RWPE1 (cell line): ENCODE data around the gene LILRA6.
"Not testable (repeated sequence)": the region's sequence is repeated elsewhere in the genome, so short reads cannot be mapped to it uniquely, and the experiment has no call there.

Source experiments
- CTCF ChIA-PET: fragments of 350-600 bp; sonication (Branson Sonifier 250); formaldehyde crosslinking; extraction: SDS; loops from one replicate; lab custom pipeline; 2021; lab: Yijun Ruan, JAX
- POLR2A ChIA-PET: fragments of 400-600 bp; formaldehyde crosslinking; extraction: SDS; loops from one replicate; lab custom pipeline; 2020; ENCODE audit warnings: antibody characterized with exemption; ENCODE audit not compliant: low non-redundant PET; lab: Yijun Ruan, JAX
- DNase-seq: peaks from one replicate; pipeline ENCODE4 v3.0.0; 2012; ENCODE audit warnings: low spot score
- H3K27ac ChIP-seq: fragments of 450-650 bp; 2 replicates; pipeline ENCODE4 v1.5.1; 2017
- TF ChIP-seq, protein P1 (sequence below): fragments of 450-650 bp; conservative IDR thresholded peaks from 2 replicates; pipeline ENCODE4 v1.5.1; 2017; ENCODE audit warnings: low read depth, mild to moderate bottlenecking

Gene LILRA6

DNA sequence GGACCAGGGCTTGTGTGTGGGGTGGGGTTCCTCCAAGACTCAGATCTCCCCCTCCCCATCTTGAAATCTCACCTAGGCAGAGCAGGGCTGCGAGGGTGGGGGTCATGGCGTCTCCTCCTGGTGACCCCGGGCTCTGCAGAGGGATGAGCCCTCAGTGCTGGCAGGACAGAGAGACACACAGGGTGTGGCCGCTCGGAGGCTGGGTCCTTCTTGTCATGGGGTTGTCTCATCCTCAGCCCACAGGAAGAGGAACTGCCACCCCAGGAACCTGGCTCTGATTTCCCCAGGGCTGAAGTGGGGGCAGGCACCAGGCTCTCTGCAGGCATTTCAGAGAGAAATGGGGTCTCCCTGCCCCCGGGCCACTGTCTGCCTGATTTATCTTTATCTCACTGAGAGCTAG lies at the start of gene LILRA6:
Gene LILRA6 (minus strand): TSS at position 145 of the 400 bp plus-strand sequence.
- POLR2A ChIA-PET, H3K27ac ChIP-seq, CTCF ChIA-PET, DNase-seq: not testable (repeated sequence)

DNA sequence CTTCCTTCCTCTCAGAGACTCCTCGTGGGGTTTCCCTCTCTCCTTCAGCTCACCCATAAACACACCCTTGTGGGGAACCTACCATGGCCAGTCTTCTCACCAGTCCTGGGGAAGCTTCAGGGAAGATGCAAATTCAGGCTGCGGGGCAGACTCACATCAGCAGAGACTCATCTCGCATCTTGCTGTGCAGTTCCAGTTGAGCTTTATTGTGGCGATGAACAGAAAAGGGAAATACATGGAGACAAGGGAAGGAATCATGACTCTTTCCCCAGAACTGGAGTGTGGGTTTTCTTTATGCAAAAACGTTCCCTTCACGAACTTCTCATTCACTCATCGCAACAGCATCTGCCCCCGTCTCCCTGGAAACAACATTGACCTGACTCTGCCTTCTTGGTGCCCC lies 46.6 kb upstream of the LILRA6 start:
- CTCF ChIA-PET, DNase-seq, H3K27ac ChIP-seq, POLR2A ChIA-PET: not testable (repeated sequence)

DNA sequence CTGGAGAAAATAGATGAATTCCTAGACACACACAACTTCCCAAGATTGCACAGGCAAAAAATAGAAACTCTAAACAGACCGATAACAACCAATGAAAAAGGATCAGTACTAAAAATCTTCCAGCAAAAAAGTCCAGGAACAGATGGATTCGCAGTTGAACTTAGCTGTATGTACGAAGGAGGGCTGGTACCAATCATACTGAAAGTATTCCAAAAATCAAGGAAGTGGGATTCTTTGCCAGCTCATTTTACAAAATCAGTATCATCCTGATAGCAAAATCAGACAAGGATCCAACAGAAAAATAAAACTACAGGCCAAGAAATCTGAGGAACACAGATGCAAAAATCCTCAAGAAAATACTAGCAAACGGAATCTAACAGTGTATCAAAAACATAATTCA lies 44.9 kb upstream of the LILRA6 start:
- CTCF ChIA-PET: no interaction called here
- no peak for DNase-seq
- POLR2A ChIA-PET: no interaction called here
- TF ChIP-seq, protein P1, sequence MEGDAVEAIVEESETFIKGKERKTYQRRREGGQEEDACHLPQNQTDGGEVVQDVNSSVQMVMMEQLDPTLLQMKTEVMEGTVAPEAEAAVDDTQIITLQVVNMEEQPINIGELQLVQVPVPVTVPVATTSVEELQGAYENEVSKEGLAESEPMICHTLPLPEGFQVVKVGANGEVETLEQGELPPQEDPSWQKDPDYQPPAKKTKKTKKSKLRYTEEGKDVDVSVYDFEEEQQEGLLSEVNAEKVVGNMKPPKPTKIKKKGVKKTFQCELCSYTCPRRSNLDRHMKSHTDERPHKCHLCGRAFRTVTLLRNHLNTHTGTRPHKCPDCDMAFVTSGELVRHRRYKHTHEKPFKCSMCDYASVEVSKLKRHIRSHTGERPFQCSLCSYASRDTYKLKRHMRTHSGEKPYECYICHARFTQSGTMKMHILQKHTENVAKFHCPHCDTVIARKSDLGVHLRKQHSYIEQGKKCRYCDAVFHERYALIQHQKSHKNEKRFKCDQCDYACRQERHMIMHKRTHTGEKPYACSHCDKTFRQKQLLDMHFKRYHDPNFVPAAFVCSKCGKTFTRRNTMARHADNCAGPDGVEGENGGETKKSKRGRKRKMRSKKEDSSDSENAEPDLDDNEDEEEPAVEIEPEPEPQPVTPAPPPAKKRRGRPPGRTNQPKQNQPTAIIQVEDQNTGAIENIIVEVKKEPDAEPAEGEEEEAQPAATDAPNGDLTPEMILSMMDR: no peak
- no peak overlapping the region for H3K27ac ChIP-seq

DNA sequence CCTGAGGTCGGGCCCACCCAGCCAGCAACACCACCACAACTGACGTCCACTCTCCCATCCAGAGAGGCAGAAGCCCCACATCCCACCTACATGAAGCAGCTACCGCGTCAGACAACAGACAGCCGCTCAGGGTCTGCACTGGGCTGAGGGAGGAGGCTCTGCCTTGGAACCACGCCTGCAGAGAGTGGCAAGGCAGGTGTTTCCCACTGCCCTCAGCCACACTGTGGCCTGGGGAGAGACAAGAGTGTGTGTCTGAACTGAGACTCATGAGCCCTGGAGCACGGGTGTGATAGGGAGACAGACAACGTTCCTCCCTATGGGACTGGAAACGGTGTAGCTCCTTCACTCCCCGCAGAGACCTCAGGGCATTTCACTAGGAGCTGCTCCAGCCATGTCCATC lies 43.7 kb upstream of the LILRA6 start:
- CTCF ChIA-PET, H3K27ac ChIP-seq, POLR2A ChIA-PET, DNase-seq: not testable (repeated sequence)

DNA sequence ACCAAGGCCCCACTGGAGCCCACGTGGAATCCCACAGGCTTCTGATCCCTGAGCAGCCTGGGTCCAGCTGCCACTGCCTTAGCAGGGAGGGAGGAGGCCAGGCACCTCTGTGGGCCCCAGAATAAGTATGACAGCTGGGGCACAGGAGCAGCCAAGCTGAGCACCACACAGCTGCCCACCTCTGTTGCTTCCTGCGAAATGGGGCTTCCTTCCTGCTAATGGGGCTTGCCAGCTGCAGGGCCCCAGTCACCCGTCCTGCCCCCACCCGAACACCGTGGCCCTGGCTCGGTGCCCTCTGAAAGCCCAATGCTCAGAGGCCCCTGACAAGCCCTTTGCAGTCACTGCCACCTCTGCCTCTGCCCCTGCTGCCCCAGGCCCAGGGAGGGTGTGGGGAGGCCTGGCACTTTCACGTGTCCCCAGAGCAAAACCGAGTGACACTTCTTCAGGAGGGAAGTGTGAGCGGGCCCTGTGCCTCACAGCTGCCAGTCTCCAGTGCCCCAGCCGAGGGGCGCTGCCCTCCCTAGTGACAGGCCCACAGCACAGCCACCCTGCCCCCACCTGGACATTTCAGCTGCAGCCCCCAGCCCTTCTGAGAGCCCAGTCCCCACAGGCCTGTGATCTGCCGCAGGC lies 43.0 kb upstream of the LILRA6 start:
- CTCF ChIA-PET, POLR2A ChIA-PET, H3K27ac ChIP-seq, DNase-seq: not testable (repeated sequence)

DNA sequence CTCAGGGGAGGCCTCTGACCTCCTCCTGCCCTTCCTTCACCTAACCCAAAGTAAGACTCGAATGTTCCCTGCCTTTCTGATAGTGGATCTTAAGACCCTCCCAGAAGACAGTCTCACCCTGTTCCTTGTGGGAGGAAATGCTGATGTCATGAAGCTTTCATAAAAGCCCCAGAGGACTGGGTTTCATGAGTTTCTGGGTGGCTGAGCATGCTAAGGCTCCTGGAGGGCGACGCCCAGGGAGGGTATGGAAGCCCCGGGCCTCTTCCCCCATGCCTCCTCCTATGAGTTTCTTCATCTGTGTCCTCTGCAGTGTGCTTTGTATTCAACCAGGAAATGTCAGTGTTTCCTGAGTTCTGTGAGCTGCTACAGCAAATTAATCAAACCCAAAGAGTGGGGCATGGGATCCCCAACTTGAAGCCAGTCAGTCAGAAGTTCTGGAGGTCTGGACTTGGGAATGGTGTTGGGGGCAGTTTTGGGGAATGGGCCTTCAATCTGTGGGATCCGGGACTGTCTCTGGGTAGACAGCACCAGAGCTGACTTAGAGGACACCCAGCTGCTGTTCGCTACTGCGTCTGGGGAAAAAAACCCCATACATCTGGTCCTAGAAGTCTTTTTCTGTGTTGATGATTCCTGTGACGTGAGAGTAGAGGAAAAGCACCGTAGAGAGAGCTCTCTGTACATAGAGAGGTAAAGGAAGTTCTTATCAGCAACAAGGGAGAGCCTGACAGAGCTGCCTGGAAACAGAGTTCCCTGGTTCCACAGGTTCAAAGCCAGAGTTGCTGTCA lies 40.3 kb upstream of the LILRA6 start:
- H3K27ac ChIP-seq: no peak overlapping the region
- ChIA-PET CTCF (no interaction called here), POLR2A (no interaction called here)
- no peak for DNase-seq
- TF ChIP-seq, protein P1: no peak

DNA sequence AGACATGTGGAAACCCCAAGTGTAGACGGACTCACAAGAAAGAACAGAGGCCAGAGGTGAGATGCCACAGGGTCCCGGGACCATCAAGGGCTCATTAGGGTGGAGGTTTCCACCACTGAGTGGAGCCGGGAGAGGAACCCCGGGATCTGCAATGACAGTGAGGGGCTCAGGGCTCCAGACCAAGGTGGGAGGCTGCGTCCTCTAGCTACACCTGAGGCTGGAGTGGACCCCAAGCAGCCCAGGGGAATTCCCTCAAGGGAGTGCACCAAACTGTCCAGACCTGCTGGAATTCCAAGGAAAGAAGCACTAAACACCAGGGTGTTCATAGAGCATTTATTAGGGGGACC lies 39.1 kb upstream of the LILRA6 start:
- H3K27ac ChIP-seq, POLR2A ChIA-PET, DNase-seq, CTCF ChIA-PET: not testable (repeated sequence)

DNA sequence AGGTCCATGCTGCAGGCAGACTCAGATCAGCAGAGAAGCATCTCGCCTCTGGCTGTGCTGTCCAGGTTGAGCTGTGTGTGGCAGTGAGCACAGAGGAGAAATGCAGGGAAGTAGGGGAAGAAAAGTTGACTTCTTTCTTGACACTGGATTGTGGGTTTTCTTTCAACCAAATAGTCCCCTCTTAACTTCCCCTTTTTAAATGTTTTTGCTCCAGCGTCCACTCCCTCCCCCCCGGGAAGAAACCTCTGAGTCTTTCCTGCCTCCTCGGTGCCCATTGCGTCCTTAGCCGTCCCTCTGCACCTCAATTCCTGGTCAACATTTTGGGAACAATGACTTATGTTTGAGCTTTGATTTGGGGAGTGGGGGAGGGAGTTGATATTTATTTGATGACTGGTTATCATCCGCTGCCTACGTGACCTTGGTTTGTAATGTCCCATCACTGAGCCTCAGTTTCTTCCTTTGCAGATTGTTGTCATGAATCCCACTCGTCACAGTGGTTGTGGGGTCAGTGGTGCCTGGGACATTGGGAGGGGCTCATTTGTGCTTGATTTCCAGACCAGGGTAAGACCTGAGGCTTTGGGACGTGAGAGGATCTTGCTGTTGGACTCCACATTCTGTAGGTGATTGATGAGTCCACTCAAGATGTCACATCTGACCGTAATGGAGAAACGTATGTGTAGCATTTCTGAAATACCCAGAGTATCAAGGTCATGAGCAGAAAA lies 38.6 kb upstream of the LILRA6 start, which contains the start of gene LILRB2:
Gene LILRB2 (minus strand): TSS at position 104 of the 722 bp plus-strand sequence. CDS start 614 bp downstream, outside the sequence.
- POLR2A ChIA-PET: no interaction called here
- no peak within 1 kb of the TSS for H3K27ac ChIP-seq
- TF ChIP-seq, protein P1: no peak
- CTCF ChIA-PET: no interaction called here
- no peak for DNase-seq

DNA sequence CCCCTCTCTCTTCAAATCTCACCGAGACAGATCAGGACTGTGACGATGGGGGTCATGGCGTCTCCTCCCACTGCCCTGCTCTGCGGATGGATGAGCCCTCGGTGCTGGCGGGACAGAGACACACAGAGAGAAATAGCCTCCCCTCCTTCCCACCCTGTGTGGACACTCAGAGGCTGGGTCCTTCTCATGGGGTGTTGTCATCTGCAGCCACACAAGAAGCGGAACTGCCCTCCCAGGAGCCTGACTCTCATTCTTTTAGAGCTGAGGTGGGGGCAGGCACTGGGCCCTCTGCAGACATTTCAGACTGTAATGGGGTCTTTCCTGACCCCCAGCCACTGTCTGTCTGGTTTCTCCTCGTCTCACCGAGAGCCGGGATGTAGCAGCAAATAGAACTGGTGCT lies 37.9 kb upstream of the LILRA6 start:
- POLR2A ChIA-PET, DNase-seq: not testable (repeated sequence)
- CTCF ChIA-PET: interaction anchor here (0.6 to 1.2 kb wide), 2 partner anchors 15 to 433 kb away, joined by 3 to 4 read pairs; no protein-coding TSS in a partner anchor

DNA sequence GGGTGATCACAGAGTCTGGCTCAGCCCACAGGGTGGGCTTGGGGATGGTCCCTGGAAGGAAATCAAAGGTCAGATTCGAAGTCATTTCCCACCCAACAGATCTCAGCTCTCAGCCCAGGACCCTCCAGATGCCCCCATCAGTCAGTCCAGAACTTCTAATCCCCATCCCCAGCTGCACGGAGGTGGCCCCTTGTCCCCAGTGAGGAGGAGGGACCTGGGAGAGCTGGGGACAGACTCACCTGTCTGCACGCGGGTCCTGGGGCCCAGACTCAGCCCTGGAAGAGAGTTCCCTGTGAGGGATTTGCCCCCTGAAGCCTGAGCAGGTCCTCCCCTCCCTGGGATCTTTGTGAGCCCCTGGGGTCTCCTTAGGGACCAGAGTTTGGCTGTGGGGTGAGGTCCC lies 37.4 kb upstream of the LILRA6 start:
- H3K27ac ChIP-seq, POLR2A ChIA-PET, DNase-seq: not testable (repeated sequence)
- CTCF ChIA-PET: interaction anchor here (0.6 to 1.2 kb wide), 2 partner anchors 14 to 433 kb away, joined by 3 to 4 read pairs; no protein-coding TSS in a partner anchor

More for the DNA sequence above, 37.9 kb upstream of the LILRA6 start:
- not testable (repeated sequence) for H3K27ac ChIP-seq
